NCI-H2107 (cell line): ENCODE measurements around the gene ARAP2.

Source experiments
- DNase-seq: peaks from one replicate; lab custom pipeline; 2025; lab: John Stamatoyannopoulos, UW

The ARAP2 gene

DNA sequence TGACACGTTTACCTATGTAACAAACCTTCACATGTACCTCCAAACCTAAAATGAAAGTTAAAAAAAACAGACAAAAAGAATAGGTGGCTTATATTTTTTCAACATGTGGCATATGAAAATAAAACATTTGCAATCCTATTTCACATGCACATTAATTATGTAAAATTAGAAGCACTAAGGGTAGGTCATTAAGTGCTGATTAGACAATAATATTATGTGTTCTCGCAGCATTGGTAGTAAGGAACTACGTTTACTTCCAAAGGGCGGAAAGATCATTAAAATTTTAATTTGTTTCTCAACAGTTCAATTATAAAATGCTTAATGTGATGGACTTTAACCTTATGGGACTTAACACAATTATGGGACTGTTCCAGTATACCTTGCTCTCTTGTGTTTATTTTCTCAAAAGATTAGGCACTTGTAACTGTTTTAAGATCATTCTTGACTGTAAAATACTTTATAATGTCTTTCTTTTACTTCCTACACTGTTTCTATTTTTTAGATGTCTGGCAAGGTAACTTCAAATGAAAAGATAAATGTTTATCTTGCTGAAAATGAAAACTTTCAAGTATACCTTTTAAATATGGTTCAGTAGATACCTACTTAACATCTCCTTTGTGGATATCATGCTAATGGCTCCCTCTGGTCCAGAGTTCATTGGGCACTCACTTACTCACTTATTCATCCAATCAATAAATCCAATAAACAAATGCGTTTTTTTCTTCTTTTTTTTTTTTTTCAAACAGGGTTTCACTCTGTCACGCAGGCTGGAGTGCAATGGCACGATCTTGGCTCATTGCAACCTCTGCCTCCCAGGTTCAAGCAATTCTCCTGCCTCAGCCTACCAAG is 202.0 kb downstream of the ARAP2 start:
- no peak for DNase-seq

DNA sequence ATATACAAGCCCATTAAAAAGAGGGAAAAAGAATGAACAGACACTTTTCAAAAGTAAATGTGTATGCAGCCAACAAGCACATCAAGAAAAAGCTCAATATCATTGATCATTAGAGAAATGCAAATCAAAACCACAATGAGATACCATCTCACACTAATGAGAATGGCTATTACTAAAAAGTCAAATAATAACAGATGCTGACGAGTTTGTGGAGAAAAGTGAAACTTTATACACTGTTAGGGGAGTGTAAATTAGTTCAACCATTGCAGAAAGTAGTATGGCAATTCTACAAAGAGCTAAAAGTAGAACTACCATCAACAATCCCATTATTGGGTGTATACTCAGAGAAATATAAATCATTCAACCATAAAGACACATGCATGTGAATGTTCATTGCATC is 203.0 kb downstream of the ARAP2 start:
- DNase-seq, result no peak

- DNase-seq, result no peak
Measured at GRCh38 chr4:36039026-36039425, 205.3 kb downstream of the ARAP2 start.

DNA sequence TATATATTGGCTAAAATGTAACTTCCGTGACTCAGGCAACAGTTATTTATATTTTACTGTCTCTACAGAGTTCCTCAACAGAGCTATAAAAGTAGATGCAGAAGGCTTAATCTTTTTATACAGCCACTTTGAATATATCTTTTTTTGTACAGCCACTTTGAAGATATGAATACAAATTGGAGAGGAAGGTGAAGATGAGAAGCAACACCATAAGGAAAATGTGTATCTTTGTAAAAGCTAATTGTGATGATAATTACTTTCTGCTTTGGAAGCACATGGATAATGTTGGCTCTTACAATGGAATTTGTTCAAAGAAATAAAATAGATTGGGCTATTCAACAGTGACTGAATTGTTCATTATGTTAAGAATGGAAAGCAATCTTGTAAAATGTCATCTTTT is 205.8 kb downstream of the ARAP2 start:
- no peak for DNase-seq

GRCh38 chr4:36037127-36037526 is 207.2 kb downstream of the ARAP2 start:
- no peak for DNase-seq

DNA sequence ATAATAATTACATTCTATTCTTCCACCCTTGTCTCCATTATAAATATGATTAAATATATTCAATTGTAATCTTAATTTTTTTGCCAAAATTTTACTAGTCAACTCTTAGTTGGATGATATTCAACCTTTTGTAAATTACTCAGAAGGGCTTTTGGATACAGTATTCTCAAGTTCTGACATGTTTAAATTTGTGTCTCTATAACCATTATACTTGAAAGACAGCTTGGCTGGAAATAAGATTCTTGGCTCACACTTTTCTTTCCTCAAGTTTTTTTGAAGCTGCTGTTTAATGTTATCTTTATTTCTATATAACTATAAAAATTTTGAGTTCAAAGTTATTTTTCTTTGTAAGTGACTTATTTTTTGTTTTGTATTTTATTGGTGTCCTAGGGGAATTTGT is 214.4 kb downstream of the ARAP2 start:
- DNase-seq, result no peak

- DNase-seq, result no peak
Measured at GRCh38 chr4:36027203-36027602, 217.1 kb downstream of the ARAP2 start.

- DNase-seq, result no peak
Measured at GRCh38 chr4:36026348-36026880, 217.9 kb downstream of the ARAP2 start.

- DNase-seq, result no peak
Measured at GRCh38 chr4:36024901-36025660, 219.2 kb downstream of the ARAP2 start.

- no peak for DNase-seq
Measured at GRCh38 chr4:36020351-36020750, 224.0 kb downstream of the ARAP2 start.
